Measurements from ENCODE around the gene ERBB3. TPM values are rescaled to one million over a fixed set of nuclear protein-coding genes. Genes with fewer than 3 reads are reported as not detected.

ERBB3 gene
- total RNA-seq, 1 experiment from 2014 or later, result 64.3 TPM

- peaks cover 5% of the 10 kb centered on the region for H3K4me1 Mint-ChIP-seq
- DNase-seq (ENCODE audit: low spot score), result no peak
- ChIA-PET CTCF (interaction anchor here (0.7 kb wide), 2 partner anchors 54 to 55 kb away, joined by 3 read pairs; no protein-coding TSS in a partner anchor), POLR2A (no interaction called here)
- no peak overlapping the region for H3K27ac Mint-ChIP-seq
- TF ChIP-seq PRRX2 (CRISPR knock-in tag; IDR thresholded peaks at IDR 0.05) (no peak), RORB (CRISPR knock-in tag; IDR thresholded peaks at IDR 0.05) (no peak), NFE2L1 (CRISPR knock-in tag; IDR thresholded peaks at IDR 0.05) (no peak), AR (CRISPR knock-in tag; IDR thresholded peaks at IDR 0.05) (no peak), ZMAT4 (CRISPR knock-in tag; IDR thresholded peaks at IDR 0.05) (no peak), GABPB1 (CRISPR knock-in tag; IDR thresholded peaks at IDR 0.05) (no peak), ZNF232 (CRISPR knock-in tag; IDR thresholded peaks at IDR 0.05) (no peak), CBFB (CRISPR knock-in tag; IDR thresholded peaks at IDR 0.05; ENCODE audit: low read depth) (no peak)
- TF ChIP-seq, protein P1, sequence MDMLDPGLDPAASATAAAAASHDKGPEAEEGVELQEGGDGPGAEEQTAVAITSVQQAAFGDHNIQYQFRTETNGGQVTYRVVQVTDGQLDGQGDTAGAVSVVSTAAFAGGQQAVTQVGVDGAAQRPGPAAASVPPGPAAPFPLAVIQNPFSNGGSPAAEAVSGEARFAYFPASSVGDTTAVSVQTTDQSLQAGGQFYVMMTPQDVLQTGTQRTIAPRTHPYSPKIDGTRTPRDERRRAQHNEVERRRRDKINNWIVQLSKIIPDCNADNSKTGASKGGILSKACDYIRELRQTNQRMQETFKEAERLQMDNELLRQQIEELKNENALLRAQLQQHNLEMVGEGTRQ (CRISPR knock-in tag; IDR thresholded peaks at IDR 0.05), result no peak
- no peak for ATAC-seq
- H3K27me3 Mint-ChIP-seq (ENCODE audit: low read depth), result no peaks in the 10 kb centered on the region
- no peak overlapping the region for H3K4me3 Mint-ChIP-seq
- peaks cover 3% of the 10 kb centered on the region for H3K9me3 Mint-ChIP-seq
- H3K36me3 Mint-ChIP-seq, result peaks cover 83% of the 10 kb centered on the region
Observed at GRCh38 chr12:56134897-56135296, 54.9 kb downstream of the ERBB3 start.

- Mint-ChIP-seq H3K27ac (no peak overlapping the region), H3K36me3 (peaks cover 83% of the 10 kb centered on the region), H3K4me1 (no peaks in the 10 kb centered on the region), H3K9me3 (peaks cover 12% of the 10 kb centered on the region), H3K4me3 (no peak overlapping the region), H3K27me3 (ENCODE audit: low read depth) (no peaks in the 10 kb centered on the region)
- TF ChIP-seq ZMAT4 (CRISPR knock-in tag; IDR thresholded peaks at IDR 0.05), result no peak
- no peak for TF ChIP-seq ARID4B (CRISPR knock-in tag; IDR thresholded peaks at IDR 0.05; ENCODE audit: borderline replicate concordance)
- CTCF ChIA-PET, result interaction anchor here (1.2 kb wide), 1 partner anchor 10 kb away, joined by 3 read pairs; the partner anchor contains the start of gene ESYT1
- DNase-seq (ENCODE audit: low spot score), result no peak
- POLR2A ChIA-PET, result interaction anchor here (0.6 to 0.9 kb wide), 2 partner anchors 27 to 28 kb away, joined by 3 read pairs; no protein-coding TSS in a partner anchor
- no peak for ATAC-seq
Observed at GRCh38 chr12:56137853-56138571, 58.0 kb downstream of the ERBB3 start.
